Measurements from ENCODE around the gene TTC29. TPM values are rescaled to one million over a fixed set of nuclear protein-coding genes. Genes with fewer than 3 reads are reported as not detected.
"Not testable (repeated sequence)": the region's sequence is repeated elsewhere in the genome, so short reads cannot be mapped to it uniquely, and the experiment has no call there.

Gene TTC29
- total RNA-seq, 1 donor from 2014 or later: not detected

- Histone ChIP-seq H3K27ac (no peak overlapping the region), H3K36me3 (no peaks in the 10 kb centered on the region), H3K4me1 (no peaks in the 10 kb centered on the region), H3K9me3 (no peaks in the 10 kb centered on the region), H3K27me3 (no peaks in the 10 kb centered on the region), H3K4me3 (no peak overlapping the region)
- DNase-seq (ENCODE audit: extremely low spot score in 2 of 2): no peak
- intact Hi-C loops (cut with DNase I): no loop called here
- TF ChIP-seq POLR2AphosphoS5 (IDR thresholded peaks at IDR 0.05; ENCODE audit: insufficient read depth in 1 of 2, low read depth in 1 of 2) (no peak), CTCF (IDR thresholded peaks at IDR 0.05) (no peak), POLR2A (IDR thresholded peaks at IDR 0.05) (no peak)
These were observed 110.6 kb downstream of the TTC29 start for GRCh38 chr4:146835096-146835495.

- Histone ChIP-seq H3K9me3 (no peaks in the 10 kb centered on the region), H3K4me1 (no peaks in the 10 kb centered on the region), H3K27ac (no peak overlapping the region), H3K4me3 (no peak overlapping the region), H3K27me3 (no peaks in the 10 kb centered on the region), H3K36me3 (no peaks in the 10 kb centered on the region)
- no peak for TF ChIP-seq POLR2AphosphoS5 (IDR thresholded peaks at IDR 0.05; ENCODE audit: insufficient read depth in 1 of 2, low read depth in 1 of 2)
- no peak for TF ChIP-seq POLR2A (IDR thresholded peaks at IDR 0.05)
- no peak for TF ChIP-seq CTCF (IDR thresholded peaks at IDR 0.05)
- intact Hi-C loops (cut with DNase I): no loop called here
- no peak for DNase-seq (ENCODE audit: extremely low spot score in 2 of 2)
These were observed 111.2 kb downstream of the TTC29 start for GRCh38 chr4:146834263-146835034.

DNA sequence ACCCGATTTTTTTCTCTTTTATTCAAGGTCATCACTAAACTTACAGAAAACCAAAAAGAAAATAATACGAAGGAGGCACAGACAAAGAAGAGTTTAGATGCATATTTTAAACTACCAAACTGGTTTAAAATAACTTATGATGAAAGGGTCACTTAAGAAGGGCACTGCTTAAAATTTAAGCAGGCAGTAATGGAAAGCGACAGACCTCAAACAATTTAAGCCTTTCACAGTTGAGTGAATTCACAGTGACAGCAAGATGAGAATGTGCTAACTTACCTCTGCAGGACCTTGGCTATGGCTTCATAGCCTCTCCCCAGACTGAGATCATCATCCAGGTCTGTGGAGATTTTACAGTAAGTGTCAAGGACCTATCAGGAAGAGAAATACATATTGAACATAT, 112.1 kb downstream of the TTC29 start:
- no peaks in the 10 kb centered on the region for H3K27me3 ChIP-seq
- DNase-seq (ENCODE audit: extremely low spot score in 2 of 2): no peak
- no peaks in the 10 kb centered on the region for H3K36me3 ChIP-seq
- intact Hi-C loops (cut with DNase I): no loop called here
- TF ChIP-seq CTCF (IDR thresholded peaks at IDR 0.05): no peak
- no peak for TF ChIP-seq POLR2A (IDR thresholded peaks at IDR 0.05)
- no peak for TF ChIP-seq POLR2AphosphoS5 (IDR thresholded peaks at IDR 0.05; ENCODE audit: insufficient read depth in 1 of 2, low read depth in 1 of 2)
- H3K4me3 ChIP-seq: no peak overlapping the region
- no peaks in the 10 kb centered on the region for H3K4me1 ChIP-seq
- no peak overlapping the region for H3K27ac ChIP-seq
- no peaks in the 10 kb centered on the region for H3K9me3 ChIP-seq

DNA sequence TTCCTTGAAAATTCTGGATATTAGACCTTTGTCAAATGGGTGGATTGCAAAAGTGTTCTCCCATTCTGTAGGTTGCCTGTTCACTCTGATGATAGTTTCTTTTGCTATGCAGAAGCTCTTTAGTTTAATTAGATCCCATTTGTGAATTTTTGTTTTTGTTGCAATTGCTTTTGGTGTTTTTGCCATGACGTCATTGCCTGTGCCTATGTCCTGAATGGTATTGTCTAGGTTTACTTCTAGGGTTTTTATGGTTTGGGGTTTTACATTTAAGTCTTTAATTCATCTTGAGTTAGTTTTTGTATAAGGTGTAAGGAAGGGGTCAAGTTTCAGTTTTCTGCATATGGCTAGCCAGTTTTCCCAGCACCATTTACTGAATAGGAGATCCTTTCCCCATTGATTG, 122.7 kb downstream of the TTC29 start:
- H3K27me3 ChIP-seq; H3K9me3 ChIP-seq; intact Hi-C loops (cut with DNase I); H3K4me1 ChIP-seq; DNase-seq (ENCODE audit: extremely low spot score in 2 of 2); H3K36me3 ChIP-seq; H3K27ac ChIP-seq; H3K4me3 ChIP-seq: not testable (repeated sequence)

GRCh38 chr4:146814750-146815149, 130.9 kb downstream of the TTC29 start:
- no peaks in the 10 kb centered on the region for H3K4me1 ChIP-seq
- H3K27me3 ChIP-seq: no peaks in the 10 kb centered on the region
- H3K4me3 ChIP-seq: no peak overlapping the region
- no peaks in the 10 kb centered on the region for H3K36me3 ChIP-seq
- no peak for TF ChIP-seq POLR2AphosphoS5 (IDR thresholded peaks at IDR 0.05; ENCODE audit: insufficient read depth in 1 of 2, low read depth in 1 of 2)
- no peak for TF ChIP-seq CTCF (IDR thresholded peaks at IDR 0.05)
- no peak for TF ChIP-seq POLR2A (IDR thresholded peaks at IDR 0.05)
- intact Hi-C loops (cut with DNase I): no loop called here
- H3K27ac ChIP-seq: no peak overlapping the region
- DNase-seq (ENCODE audit: extremely low spot score in 2 of 2): no peak
- no peaks in the 10 kb centered on the region for H3K9me3 ChIP-seq

Measured in vagina (tissue), 2 donors.